PC-9 (cell line): Measurements from ENCODE around the gene TMOD2. TPM values are rescaled to one million over a fixed set of nuclear protein-coding genes. Genes with fewer than 3 reads are reported as not detected.

Experiments used
- BruUV-seq: library from RNA; stranded (reverse); fragments of 400-500 nt; replicated peaks from 2 replicates; lab custom pipeline; 2021; lab: Mats Ljungman, UMichigan
- CTCF ChIA-PET: fragments of 300-600 bp; sonication (Branson Sonifier 250); formaldehyde crosslinking; loops from one replicate; lab custom pipeline; 2022; ENCODE audit warnings: antibody characterized with exemption; lab: Charles Lee
- POLR2A ChIA-PET: fragments of 300-600 bp; sonication (Branson Sonifier 250); formaldehyde crosslinking; loops from one replicate; lab custom pipeline; 2022; ENCODE audit warnings: antibody characterized with exemption; ENCODE audit not compliant: unreplicated experiment; lab: Charles Lee
- DNase-seq, 2 experiments: peaks; one replicate each; pipeline versions ENCODE4 v3.0.0 to v3.0.0-alpha.2; 2015 to 2022; ENCODE audit warnings: mixed read lengths in 1 of 2
- H2AFZ ChIP-seq: fragments of 200-600 bp; sonication (generic); 2 replicates; pipeline ENCODE4 v1.8.1; 2017; ENCODE audit warnings: antibody characterized with exemption
- H3F3A ChIP-seq: fragments of 200-600 bp; sonication (generic); 2 replicates; pipeline ENCODE4 v1.8.1; 2017; ENCODE audit warnings: antibody characterized with exemption, mild to moderate bottlenecking, low read depth; ENCODE audit not compliant: insufficient read depth
- H3K27ac ChIP-seq: fragments of 200-600 bp; sonication (generic); 2 replicates; pipeline ENCODE4 v1.6.1; 2016; ENCODE audit warnings: mixed run types
- H3K27me3 ChIP-seq: fragments of 200-600 bp; sonication (generic); 2 replicates; pipeline ENCODE4 v1.6.1; 2016; ENCODE audit warnings: low read depth, mixed run types; ENCODE audit not compliant: insufficient read depth
- H3K36me3 ChIP-seq: fragments of 200-600 bp; sonication (generic); 2 replicates; pipeline ENCODE4 v1.6.1; 2016; ENCODE audit warnings: low read depth, mixed run types
- H3K4me1 ChIP-seq: fragments of 200-600 bp; sonication (generic); replicated peaks from 2 replicates; pipeline ENCODE4 v1.6.1; 2016; ENCODE audit warnings: mixed run types; ENCODE audit not compliant: insufficient read depth
- H3K4me2 ChIP-seq: fragments of 200-600 bp; sonication (generic); 2 replicates; pipeline ENCODE4 v1.6.1; 2017; ENCODE audit warnings: mixed run types
- H3K4me3 ChIP-seq: fragments of 200-600 bp; sonication (generic); 2 replicates; pipeline ENCODE4 v1.6.1; 2016; ENCODE audit warnings: mixed run types
- H3K79me2 ChIP-seq: fragments of 200-600 bp; sonication (generic); 2 replicates; pipeline ENCODE4 v1.6.1; 2017; ENCODE audit warnings: low read depth, mixed run types
- H3K9me2 ChIP-seq: fragments of 200-600 bp; sonication (generic); 2 replicates; pipeline ENCODE4 v1.8.1; 2017; ENCODE audit warnings: mild to moderate bottlenecking; ENCODE audit not compliant: insufficient read depth
- H3K9me3 ChIP-seq: fragments of 200-600 bp; sonication (generic); 2 replicates; pipeline ENCODE4 v1.8.1; 2016; ENCODE audit warnings: low read depth; ENCODE audit not compliant: insufficient read depth
- H4K20me1 ChIP-seq: fragments of 200-600 bp; sonication (generic); 2 replicates; pipeline ENCODE4 v1.8.1; 2017; ENCODE audit not compliant: insufficient read depth
- EZH2 ChIP-seq: fragments of 200-600 bp; sonication (generic); IDR thresholded peaks from 2 replicates; pipeline ENCODE4 v1.8.0; 2017; ENCODE audit warnings: antibody characterized with exemption, low read depth
- intact Hi-C: fragments of 100-400 bp; cut with micrococcal nuclease; formaldehyde crosslinking; loops from one replicate; pipeline ENCODE4 v1.10.0; 2022; ENCODE audit not compliant: unreplicated experiment
- total RNA-seq: library from RNA; stranded (reverse); gene quantifications from 2 replicates; pipeline ENCODE4 v1.2.3, GENCODE V29; 2021
- TF ChIP-seq, protein P1 (sequence below): fragments of 200-600 bp; sonication (generic); conservative IDR thresholded peaks from 2 replicates; pipeline ENCODE4 v1.6.1; 2017; ENCODE audit warnings: mixed run types, antibody characterized with exemption, mild to moderate bottlenecking, moderate library complexity

TMOD2 gene
- total RNA-seq, 1 experiment from 2014 or later, result 4.2 TPM

DNA sequence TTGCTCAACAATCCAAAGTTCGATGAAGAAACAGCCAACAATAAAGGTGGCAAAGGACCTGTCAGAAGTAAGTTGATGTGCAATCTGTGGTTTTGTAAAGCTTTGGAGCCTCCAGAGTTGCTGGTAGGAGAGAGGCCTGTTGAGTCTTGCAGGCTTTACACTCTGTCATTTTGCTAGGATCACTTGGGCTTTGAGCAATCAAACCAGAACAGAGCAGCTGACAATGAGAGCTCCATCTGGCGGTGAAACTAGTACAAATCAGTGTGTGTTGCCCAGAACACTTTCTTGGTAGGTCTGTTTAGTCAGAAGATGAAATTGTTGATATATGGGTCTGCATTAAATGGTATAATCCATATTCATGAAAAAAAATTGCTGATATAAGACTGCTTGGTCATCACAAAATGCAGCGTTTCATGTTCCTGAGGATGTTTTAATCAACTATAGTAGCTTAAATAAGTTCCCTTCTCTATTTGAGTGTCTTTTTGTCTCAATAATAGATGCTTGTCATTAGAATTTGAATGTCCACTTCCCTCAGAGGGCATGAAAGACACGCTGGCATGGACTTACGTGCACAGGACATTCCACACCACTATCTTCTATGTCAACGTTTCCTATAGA lies 25.7 kb downstream of the TMOD2 start:
- intact Hi-C loops, result loop anchor here (1.0 to 5.0 kb wide), 3 partner anchors 127 to 615 kb away; no protein-coding TSS in a partner anchor
- Histone ChIP-seq H3K4me3 (no peak overlapping the region), H3K79me2 (no peaks in the 10 kb centered on the region), H3K9me2 (no peaks in the 10 kb centered on the region), H3F3A (no peaks in the 10 kb centered on the region), H2AFZ (no peak overlapping the region), H3K4me2 (no peak overlapping the region), H3K9me3 (no peaks in the 10 kb centered on the region), H3K4me1 (peaks cover 11% of the 10 kb centered on the region), H4K20me1 (no peaks in the 10 kb centered on the region), H3K36me3 (no peaks in the 10 kb centered on the region), H3K27ac (no peak overlapping the region), H3K27me3 (no peaks in the 10 kb centered on the region)
- CTCF ChIA-PET, result interaction anchor here (0.6 to 3.0 kb wide), 8 partner anchors 10 to 464 kb away, joined by 3 to 35 read pairs (median 3); partner anchors contain the start of gene TMOD3
- no TSS peak for BruUV-seq
- POLR2A ChIA-PET, result interaction anchor here (0.6 kb wide), 2 partner anchors 123 to 127 kb away, joined by 3 to 5 read pairs; no protein-coding TSS in a partner anchor
- peak; percentile 57 to 61 for DNase-seq
- TF ChIP-seq, protein P1, sequence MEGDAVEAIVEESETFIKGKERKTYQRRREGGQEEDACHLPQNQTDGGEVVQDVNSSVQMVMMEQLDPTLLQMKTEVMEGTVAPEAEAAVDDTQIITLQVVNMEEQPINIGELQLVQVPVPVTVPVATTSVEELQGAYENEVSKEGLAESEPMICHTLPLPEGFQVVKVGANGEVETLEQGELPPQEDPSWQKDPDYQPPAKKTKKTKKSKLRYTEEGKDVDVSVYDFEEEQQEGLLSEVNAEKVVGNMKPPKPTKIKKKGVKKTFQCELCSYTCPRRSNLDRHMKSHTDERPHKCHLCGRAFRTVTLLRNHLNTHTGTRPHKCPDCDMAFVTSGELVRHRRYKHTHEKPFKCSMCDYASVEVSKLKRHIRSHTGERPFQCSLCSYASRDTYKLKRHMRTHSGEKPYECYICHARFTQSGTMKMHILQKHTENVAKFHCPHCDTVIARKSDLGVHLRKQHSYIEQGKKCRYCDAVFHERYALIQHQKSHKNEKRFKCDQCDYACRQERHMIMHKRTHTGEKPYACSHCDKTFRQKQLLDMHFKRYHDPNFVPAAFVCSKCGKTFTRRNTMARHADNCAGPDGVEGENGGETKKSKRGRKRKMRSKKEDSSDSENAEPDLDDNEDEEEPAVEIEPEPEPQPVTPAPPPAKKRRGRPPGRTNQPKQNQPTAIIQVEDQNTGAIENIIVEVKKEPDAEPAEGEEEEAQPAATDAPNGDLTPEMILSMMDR, result peak; percentile 72
- TF ChIP-seq EZH2, result no peak

DNA sequence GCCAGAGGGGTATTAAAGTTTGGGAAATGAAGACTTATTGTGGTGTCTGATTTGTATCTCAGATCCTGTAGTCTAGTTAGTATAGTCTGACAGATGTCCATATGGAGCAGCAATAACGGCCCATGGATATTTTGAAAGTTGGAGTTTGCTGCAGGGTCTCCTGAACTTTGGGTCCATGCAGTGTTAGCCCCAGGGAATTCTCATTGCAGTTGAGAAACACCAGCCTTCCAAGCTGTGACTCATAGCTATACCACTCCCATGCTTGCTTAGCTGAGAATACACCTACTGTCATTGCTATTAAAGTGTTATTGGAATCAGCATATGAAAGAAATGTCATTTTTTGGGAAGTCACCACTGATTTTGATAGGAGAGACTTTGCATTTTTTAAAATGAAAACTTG lies 29.2 kb downstream of the TMOD2 start:
- Histone ChIP-seq H3K27me3 (no peaks in the 10 kb centered on the region), H2AFZ (no peak overlapping the region), H3K9me3 (no peaks in the 10 kb centered on the region), H3F3A (no peaks in the 10 kb centered on the region), H3K9me2 (no peaks in the 10 kb centered on the region), H3K79me2 (no peaks in the 10 kb centered on the region), H3K4me1 (peaks cover 11% of the 10 kb centered on the region), H4K20me1 (no peaks in the 10 kb centered on the region), H3K36me3 (no peaks in the 10 kb centered on the region), H3K4me3 (no peak overlapping the region), H3K27ac (no peak overlapping the region), H3K4me2 (peak overlapping the region; percentile 4; the same call in 1 of the 2 replicates)
- peak in 1 of 2 experiments; percentile 55 for DNase-seq
- BruUV-seq, result no TSS peak
- intact Hi-C loops, result loop anchor here (10.0 kb wide), 2 partner anchors 424 to 954 kb away; no protein-coding TSS in a partner anchor
- ChIA-PET POLR2A (interaction anchor here (0.6 kb wide), 1 partner anchor 390 kb away, joined by 3 read pairs; no protein-coding TSS in a partner anchor), CTCF (interaction anchor here (1.0 kb wide), 1 partner anchor 398 kb away, joined by 3 read pairs; no protein-coding TSS in a partner anchor)
- TF ChIP-seq, protein P1, result no peak
- no peak for TF ChIP-seq EZH2

DNA sequence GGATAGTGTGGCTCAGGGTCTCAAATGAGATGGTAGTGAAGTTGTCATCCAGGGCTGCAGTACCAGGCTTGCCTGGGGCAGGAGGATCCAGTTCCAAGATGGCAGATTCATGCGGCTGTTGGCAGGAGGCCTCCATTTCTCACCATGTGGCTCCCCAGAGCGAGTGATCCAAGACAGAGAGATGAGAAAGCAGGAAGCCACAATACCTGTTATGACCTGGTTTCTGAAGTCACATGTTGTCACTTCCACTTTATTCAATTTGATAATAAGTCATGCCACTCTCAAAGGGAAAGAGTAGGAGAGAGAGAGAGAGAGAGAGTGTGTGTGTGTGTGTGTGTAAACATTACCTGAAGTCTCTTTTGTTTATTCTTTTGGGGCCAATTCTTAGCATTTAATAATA lies 30.1 kb downstream of the TMOD2 start:
- Histone ChIP-seq H3K36me3 (no peaks in the 10 kb centered on the region), H3K4me2 (no peak overlapping the region), H3K9me2 (no peaks in the 10 kb centered on the region), H3F3A (no peaks in the 10 kb centered on the region), H2AFZ (no peak overlapping the region), H3K9me3 (no peaks in the 10 kb centered on the region), H3K79me2 (no peaks in the 10 kb centered on the region), H3K27me3 (no peaks in the 10 kb centered on the region), H3K27ac (no peak overlapping the region), H3K4me3 (no peak overlapping the region), H3K4me1 (peaks cover 11% of the 10 kb centered on the region), H4K20me1 (no peaks in the 10 kb centered on the region)
- intact Hi-C loops, result loop anchor here (10.0 kb wide), 2 partner anchors 423 to 953 kb away; no protein-coding TSS in a partner anchor
- POLR2A ChIA-PET, result no interaction called here
- BruUV-seq, result no TSS peak
- TF ChIP-seq, protein P1, result no peak
- no peak for TF ChIP-seq EZH2
- no peak for DNase-seq
- CTCF ChIA-PET, result no interaction called here
